HG02870 (cell line): Measurements from ENCODE around the gene ANKRD35.

Source experiments
- ATAC-seq: cut with Tn5 transposase; IDR thresholded peaks from one replicate; pipeline ENCODE4 v1.9.1; 2021; ENCODE audit warnings: mild to moderate bottlenecking, moderate library complexity; ENCODE audit not compliant: unreplicated experiment

ANKRD35 gene

GRCh38 chr1:145893306-145894055 lies 7.8 kb upstream of the ANKRD35 start:
- ATAC-seq, result no peak

DNA sequence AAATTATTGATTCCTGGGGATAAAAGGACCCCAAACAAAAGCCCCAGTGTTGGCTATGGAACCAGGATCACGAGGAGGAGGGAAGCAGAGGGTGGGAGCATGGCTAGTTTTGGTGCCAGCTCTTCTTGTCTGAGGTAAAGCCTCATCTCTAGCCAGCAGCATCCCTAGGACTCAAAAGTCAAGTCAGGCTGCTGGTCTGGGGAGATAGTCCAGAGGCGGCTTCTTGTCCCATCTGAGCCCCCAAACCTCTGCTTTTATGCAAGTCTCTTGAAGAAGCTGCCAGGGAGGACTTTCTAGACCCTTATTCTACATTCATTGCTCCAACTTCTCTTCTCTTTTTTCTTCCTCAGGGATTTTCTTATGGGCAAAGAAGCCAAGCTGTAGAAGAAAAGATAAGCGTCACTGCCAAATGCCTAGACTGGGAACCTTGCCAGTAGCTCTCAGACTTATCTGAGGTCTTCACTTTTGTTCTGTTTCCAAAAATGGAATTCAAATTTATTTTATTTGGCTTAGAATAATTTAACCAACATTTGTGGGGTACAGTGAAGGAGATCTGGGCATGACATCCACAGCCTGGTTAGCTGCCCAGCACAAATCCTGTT lies 6.9 kb upstream of the ANKRD35 start:
- ATAC-seq, result no peak

DNA sequence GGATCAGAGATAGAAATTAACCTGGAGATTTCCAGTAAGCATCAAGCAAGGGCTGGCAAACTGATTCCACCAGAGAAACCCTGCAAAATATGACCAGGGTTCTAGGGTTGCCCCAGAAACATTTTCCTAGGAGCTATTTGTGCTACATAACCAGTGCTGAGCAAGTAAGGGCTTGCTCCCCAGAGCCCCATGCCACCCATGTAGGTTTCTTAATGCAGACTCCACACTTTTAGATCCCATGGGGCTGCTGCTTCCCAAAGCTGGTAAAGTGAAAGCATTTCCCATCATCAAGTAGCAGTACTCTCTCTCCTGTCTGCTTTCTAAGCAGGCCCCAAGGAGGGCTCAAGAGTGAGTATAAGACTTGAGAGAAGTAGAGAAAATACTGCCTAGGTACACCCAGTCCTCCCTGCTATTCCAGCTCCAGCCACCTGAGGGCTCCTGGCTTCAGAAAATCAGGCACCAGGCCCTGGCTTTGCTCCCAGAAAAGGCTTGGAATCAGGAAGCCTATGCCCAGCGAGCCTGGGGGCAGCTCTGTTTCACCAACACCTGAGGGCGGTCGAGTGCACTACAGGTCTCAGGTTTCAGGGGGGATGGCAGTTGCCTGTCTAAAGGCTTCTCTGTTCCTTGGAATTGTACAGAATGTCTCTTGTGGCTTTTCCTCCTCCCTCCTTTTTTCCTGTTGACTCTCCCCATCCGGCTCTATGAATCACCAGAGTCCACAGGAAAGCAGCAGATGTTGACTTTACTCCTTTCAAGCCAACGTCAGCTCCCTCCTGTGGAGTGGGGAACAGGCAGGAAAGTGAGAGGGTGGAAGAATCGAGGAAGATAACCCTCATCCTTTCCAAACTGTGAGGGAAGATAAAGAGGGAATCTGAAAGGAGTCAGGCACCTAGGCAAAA lies 6.2 kb upstream of the ANKRD35 start:
- no peak for ATAC-seq

GRCh38 chr1:145891143-145891542 lies 5.5 kb upstream of the ANKRD35 start:
- no peak for ATAC-seq

GRCh38 chr1:145889722-145890121 lies 4.1 kb upstream of the ANKRD35 start:
- no peak for ATAC-seq

DNA sequence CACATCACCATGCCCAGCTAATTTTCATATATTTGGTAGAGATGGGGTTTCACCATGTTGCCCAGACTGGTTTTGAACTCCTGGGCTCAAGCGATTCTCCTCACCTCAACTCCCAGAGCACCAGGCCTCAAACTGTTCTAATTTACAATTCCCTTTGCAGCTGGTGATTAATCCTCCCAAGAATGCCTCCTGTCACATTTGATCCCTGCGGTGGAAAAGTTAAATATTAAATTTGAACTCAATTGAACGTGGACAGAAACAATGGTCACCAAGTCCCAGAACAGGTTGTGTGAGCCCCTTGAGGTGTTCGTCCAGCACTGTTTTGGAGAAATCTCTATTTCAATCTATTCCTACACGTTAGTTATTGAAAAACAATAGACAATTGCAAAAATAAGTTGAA lies 2.0 kb upstream of the ANKRD35 start:
- ATAC-seq, result no peak

DNA sequence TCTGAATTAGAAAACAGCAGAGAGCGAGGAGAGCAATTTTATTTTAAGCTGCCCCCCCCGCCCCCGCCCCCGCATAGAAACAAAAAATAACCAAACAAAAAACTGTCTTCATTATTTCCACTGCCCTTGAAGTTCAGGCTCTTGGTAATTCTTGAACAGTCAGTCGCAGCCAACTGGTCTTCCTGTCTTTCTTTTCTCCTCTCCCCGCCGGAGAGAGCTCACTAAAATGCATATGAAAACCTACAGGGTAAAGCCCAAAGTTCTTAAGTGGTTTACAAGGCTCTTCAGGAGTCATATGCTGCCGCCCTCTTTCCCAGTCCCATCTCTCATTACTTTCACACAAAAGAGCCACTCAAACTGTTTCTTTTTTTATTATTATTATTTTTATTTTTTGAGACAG lies 1.1 kb upstream of the ANKRD35 start:
- no peak for ATAC-seq

- no peak for ATAC-seq
These were observed 724 bp upstream of the ANKRD35 start for GRCh38 chr1:145886390-145886789.

DNA sequence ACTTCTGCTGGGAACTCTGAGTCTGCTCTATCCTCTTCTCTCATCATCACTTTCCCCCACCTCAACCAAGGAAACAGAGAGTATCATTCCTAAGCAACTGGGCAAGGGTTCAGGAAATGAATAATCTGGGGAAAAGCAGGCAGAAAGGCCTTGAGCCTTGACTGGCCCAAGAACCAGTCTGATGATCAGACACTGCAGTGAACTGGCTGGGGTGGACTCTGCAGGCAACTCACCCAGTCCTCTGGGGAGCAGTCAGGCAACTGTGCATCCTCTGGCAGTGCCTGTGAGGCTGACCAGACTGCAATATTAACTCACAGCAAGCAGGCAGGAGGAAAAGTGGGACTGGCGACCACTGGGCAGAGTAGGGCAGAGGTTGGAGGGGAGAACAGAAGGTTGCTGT lies 991 bp downstream of the ANKRD35 start:
- ATAC-seq, result no peak

GRCh38 chr1:145879775-145880174 lies 5.9 kb downstream of the ANKRD35 start:
- ATAC-seq, result no peak

DNA sequence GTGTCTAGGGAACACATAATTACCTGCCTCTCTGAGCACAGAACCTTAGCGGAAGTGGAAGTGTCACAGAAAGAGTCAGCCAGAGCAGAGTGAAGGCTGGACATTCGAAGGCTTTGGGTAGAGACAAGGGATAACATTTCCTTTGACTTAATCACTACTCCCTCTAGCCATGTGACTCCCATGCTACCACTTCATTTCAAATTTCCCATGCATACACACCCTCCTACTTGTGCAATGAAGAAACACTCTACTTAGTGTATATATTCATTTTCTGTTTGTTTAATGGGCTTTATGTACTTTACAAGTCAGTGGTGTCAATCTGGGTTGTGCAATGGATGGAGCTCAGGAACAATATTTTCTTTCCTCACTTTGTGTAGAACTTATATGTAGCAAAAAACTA lies 6.9 kb downstream of the ANKRD35 start:
- ATAC-seq, result no peak

DNA sequence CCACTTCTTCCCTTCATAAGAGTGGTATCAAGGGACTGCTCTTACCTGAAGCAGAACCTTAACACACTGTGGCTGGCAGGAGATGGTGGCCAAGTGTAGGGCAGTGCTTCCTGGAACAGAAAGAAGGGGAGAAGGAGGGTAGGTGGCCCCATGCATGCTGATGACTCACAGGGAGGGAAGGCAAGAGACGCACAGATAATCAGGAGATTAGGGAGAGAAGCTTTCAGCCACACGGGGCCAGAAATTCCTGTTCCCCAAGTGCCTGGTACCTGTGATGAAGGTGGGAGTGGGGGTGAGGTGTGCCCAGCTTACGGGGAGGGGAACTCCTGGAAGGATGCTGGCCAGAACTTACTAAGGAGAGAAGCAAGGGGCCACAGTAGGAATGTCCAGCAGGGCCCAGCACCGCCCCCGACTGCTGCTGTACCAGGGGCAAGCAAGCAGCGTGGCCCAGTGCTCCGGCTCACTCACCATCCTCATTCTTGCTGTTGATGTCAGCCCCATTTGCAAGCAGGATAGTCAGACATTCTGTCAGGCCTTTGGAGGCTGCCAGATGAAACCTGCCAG lies 7.7 kb downstream of the ANKRD35 start:
- ATAC-seq, result no peak

GRCh38 chr1:145874646-145875045 lies 11.0 kb downstream of the ANKRD35 start:
- ATAC-seq, result no peak

DNA sequence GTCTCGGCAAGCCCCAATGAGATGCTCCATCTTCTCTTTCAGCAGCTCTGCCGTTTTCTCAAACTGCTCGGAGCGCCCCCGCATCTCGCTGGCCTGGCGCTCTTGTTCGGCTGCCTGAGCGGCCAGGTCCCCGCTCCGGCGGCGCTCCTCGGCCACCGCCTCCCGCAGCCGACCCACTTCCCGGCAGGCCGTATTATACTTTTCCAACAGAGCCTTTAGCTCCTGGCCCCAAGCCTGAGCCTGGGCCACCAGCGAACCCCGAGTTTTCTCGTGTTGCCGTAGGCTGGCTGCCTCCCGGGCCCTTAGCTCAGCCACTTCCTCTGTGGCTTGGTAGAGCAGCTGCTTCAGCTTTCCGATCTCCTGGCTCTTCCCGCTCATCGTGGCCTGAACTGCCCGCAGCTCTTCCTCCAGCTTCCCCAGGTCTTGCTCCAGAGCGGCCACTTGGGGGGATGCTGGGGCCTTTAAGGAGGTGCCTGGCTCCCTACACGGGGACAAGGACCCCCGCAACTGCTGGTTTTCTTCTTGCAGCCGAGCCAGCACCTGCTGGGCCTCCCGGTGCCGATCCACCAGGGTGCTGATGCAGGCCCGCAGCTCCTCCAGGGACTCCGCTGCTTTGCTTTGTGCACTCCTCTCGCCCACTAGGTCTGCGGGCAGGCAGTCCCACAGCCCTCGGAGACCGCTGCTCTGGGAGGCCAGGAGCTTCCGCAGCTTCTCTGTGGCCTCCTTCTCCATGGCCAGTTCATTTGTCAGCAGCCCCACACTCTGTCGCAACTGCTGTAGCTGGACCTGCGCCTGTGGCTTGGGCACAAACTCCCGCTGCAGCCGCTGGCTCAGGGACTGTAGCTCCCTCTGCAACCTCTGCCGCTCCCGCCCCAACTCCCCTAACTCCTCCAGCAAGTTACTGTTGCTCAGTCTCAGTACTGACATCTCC lies 13.4 kb downstream of the ANKRD35 start:
- no peak for ATAC-seq

GRCh38 chr1:145868232-145868631 lies 17.4 kb downstream of the ANKRD35 start:
- no peak for ATAC-seq

DNA sequence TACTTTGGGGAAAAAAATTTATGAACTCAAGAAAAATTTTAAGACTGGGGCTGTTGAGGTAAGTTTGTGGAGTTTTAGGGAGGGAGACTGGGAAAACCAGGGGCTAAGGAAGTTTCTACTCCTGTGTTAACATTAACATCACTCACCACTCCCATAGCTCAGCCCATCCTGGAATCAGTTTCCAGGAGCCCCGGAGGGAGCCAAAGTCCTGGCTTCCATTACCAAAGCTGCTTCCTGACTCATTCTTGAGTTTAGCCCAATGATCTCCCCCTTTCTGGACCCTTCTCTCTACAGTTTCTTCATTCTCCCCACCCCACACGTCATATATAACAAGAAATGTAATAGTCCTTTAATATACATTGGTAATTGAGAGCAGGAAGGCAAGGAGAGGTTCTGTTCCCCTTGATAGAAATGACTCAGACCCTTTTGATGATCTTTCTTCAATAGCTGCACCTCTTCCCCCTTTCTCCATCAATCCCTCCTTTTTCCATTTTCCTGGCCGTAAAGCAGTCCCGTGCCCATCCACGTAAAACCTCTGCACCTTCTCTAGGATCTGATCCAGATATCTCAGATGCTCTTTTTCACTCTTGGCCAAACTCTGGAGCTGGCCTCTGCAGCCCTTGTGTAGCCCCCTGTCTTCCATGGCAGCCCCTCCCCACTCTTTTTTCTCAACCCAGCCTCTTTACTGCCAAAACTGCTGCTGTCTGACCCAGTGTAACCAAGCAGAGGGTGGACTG lies 22.2 kb downstream of the ANKRD35 start:
- no peak for ATAC-seq

DNA sequence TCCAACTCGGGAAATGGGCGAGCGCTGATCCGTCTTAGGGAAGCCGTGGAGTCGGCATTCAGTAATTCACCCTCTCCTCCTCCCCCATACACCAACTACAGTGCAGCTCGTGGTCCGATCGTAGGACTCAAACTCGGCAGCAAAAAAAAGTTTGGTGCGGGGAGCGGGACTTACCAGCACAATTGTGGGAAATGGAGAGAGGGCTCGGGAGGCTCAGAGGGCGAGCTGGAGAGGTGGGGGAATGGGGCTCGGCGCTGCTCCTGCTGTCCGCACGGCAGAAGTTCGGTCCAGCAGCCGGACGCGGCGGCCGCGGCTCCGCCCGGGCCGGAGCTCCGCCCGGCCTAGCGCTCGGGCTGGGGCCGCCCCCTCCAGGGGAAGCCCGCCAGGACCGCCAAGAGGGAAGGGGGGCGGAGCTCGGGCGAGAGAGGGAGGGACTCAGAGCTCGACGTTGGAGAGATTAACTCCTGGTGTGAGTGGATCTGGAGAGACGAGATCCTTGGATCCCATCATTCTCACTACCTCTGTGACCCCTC lies 26.1 kb downstream of the ANKRD35 start:
- ATAC-seq, result peak; percentile 68

DNA sequence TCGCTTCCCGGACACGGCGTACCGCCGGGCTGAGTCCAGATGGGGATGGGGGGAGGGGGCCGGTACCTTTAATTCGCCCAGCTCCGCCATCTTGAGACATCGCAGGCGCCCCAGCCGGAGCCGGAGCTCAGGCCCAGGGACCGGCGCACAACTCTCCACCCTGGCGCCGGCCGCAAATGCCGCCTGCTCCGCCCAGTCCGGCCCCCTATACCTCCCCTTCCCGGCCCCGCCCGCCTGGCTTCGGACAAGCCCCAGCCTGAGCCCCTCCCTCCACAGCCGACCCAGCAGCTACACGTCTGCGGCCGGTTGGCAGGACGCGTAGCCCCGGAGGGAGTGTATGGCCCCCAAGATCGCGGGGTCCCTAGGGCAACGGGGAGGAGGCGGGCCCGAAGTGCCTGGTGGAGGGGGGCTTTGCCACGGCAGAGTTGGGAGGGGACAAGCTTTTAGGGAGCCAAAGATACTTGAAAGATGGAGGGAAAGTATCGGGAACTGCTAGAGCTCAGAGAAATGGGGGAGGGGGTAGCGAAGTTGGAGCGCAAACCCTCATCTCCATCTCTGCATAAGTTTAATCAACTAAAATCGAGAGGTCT lies 26.7 kb downstream of the ANKRD35 start, which contains the start of gene PIAS3:
Gene PIAS3 (minus strand): TSS at position 181 of the 590 bp plus-strand sequence. CDS start 91 bp downstream, at position 90.
- ATAC-seq, result peak; percentile 84
